Left renal pelvis (tissue), 4 donors: Measurements from ENCODE around the gene RABGGTA. TPM values are rescaled to one million over a fixed set of nuclear protein-coding genes. Genes with fewer than 3 reads are reported as not detected.
A peak's percentile ranks its signal among the peaks of the same experiment; 100 is the strongest.

Experiments used
- DNase-seq, 4 donors: peaks; one replicate each; pipeline ENCODE4 v3.0.0-alpha.2; 2013; ENCODE audit warnings: low read depth in 4 of 4, low spot score in 3 of 4
- polyA plus RNA-seq, 4 donors: library from polyadenylated mRNA; unstranded; fragments of 120-200 nt; gene quantifications; one replicate each; pipeline ENCODE4 v1.2.1, GENCODE V29; 2013; ENCODE audit not compliant: insufficient read length in 4 of 4

Gene RABGGTA
- polyA plus RNA-seq, 4 donors = 19.4 to 28.6 (median 20.3) TPM

GRCh38 chr14:24280797-24281460 is 9.5 kb upstream of the RABGGTA start:
- no peak for DNase-seq

GRCh38 chr14:24279301-24280186 is 8.1 kb upstream of the RABGGTA start:
- DNase-seq = no peak

- DNase-seq = no peak
These were observed 7.0 kb upstream of the RABGGTA start for GRCh38 chr14:24278424-24278823.

- no peak for DNase-seq
These were observed 6.4 kb upstream of the RABGGTA start for GRCh38 chr14:24277606-24278321.

GRCh38 chr14:24277071-24277470 is 5.7 kb upstream of the RABGGTA start:
- no peak for DNase-seq

GRCh38 chr14:24274101-24274543 is 2.7 kb upstream of the RABGGTA start:
- DNase-seq = no peak

- no peak for DNase-seq
These were observed 2.1 kb upstream of the RABGGTA start for GRCh38 chr14:24273422-24273998.

- no peak for DNase-seq
These were observed 1.1 kb upstream of the RABGGTA start for GRCh38 chr14:24272467-24272866.

GRCh38 chr14:24271834-24272263 is 452 bp upstream of the RABGGTA start:
- no peak for DNase-seq

- peak in 1 of 4 donors; percentile 2 for DNase-seq
These were observed 762 bp downstream of the RABGGTA start for GRCh38 chr14:24270537-24271133.

- DNase-seq = no peak
These were observed 1.4 kb downstream of the RABGGTA start for GRCh38 chr14:24269910-24270536.

GRCh38 chr14:24269368-24269767 is 2.0 kb downstream of the RABGGTA start:
- no peak for DNase-seq

- no peak for DNase-seq
These were observed 3.2 kb downstream of the RABGGTA start for GRCh38 chr14:24268225-24268624.

- DNase-seq = no peak
These were observed 3.9 kb downstream of the RABGGTA start for GRCh38 chr14:24267516-24267915.

GRCh38 chr14:24266344-24267244 is 4.8 kb downstream of the RABGGTA start:
- no peak for DNase-seq

- no peak for DNase-seq
These were observed 7.1 kb downstream of the RABGGTA start for GRCh38 chr14:24264298-24264697.

- no peak for DNase-seq
These were observed 7.5 kb downstream of the RABGGTA start for GRCh38 chr14:24263848-24264247.

GRCh38 chr14:24262821-24263733 is 8.3 kb downstream of the RABGGTA start, which contains the start of gene TGM1:
Gene TGM1 (minus strand): TSS chr14:24263177. CDS start chr14:24262352, 825 bp downstream.
- DNase-seq = no peak
